Measurements from ENCODE around the gene NFKBIL1. TPM values are rescaled to one million over a fixed set of nuclear protein-coding genes. Genes with fewer than 3 reads are reported as not detected.

NFKBIL1 gene
- total RNA-seq, 1 experiment from 2014 or later = 15.1 TPM

- Histone ChIP-seq H4K8ac (replicated peaks; ENCODE audit: insufficient read length, low read depth, low read length) (no peak overlapping the region), H3K18ac (ENCODE audit: insufficient read length, low read depth, low read length) (no peak overlapping the region), H3K79me1 (ENCODE audit: insufficient read depth, low read depth, low read length, poor library complexity, severe bottlenecking) (no peaks in the 10 kb centered on the region), H2AFZ (ENCODE audit: low read length) (no peak overlapping the region), H3K23me2 (ENCODE audit: insufficient read length, low read depth, low read length, poor library complexity, severe bottlenecking) (peaks cover 2% of the 10 kb centered on the region), H3K27me3 (ENCODE audit: insufficient read depth, low read length) (no peaks in the 10 kb centered on the region), H2BK120ac (ENCODE audit: low read depth, low read length, poor library complexity, severe bottlenecking) (no peak overlapping the region), H3K9ac (ENCODE audit: extremely low read depth, insufficient read length, low read length) (no peak overlapping the region), H2BK15ac (ENCODE audit: low read depth, low read length) (no peak overlapping the region), H3K79me2 (ENCODE audit: insufficient read depth, low read length) (no peaks in the 10 kb centered on the region), H3K23ac (ENCODE audit: insufficient read length, low read depth, low read length) (no peak overlapping the region), H2AK5ac (ENCODE audit: insufficient read length, low read length) (no peak overlapping the region), H3K4me1 (ENCODE audit: insufficient read depth, low read length) (peaks cover 2% of the 10 kb centered on the region; the same call in 1 of the 2 replicates), H2BK20ac (ENCODE audit: low read depth, low read length, poor library complexity, severe bottlenecking) (no peak overlapping the region), H2BK5ac (ENCODE audit: insufficient read length, low read length) (no peak overlapping the region), H3K27ac (ENCODE audit: insufficient read length, low read depth, low read length) (no peak overlapping the region), H2BK12ac (ENCODE audit: insufficient read length, low read depth, low read length) (no peak overlapping the region), H4K91ac (ENCODE audit: insufficient read length, low read depth, low read length) (no peak overlapping the region), H4K5ac (ENCODE audit: insufficient read length, low read depth, low read length) (no peak overlapping the region), H3K4me2 (ENCODE audit: insufficient read depth, insufficient read length, low read length) (no peak overlapping the region), H3K4ac (ENCODE audit: low read depth, low read length) (no peak overlapping the region), H3K14ac (ENCODE audit: insufficient read depth, low read length) (no peak overlapping the region), H4K20me1 (ENCODE audit: control insufficient read depth, insufficient read depth, insufficient read length) (no peaks in the 10 kb centered on the region), H3K9me3 (ENCODE audit: control insufficient read depth, low read depth, low read length) (no peaks in the 10 kb centered on the region), H3T11ph (ENCODE audit: low read length) (no peak overlapping the region), H3K56ac (ENCODE audit: insufficient read length, low read depth, low read length) (no peak overlapping the region)
- Mint-ChIP-seq H3K9me3 (no peaks in the 10 kb centered on the region), H3K27me3 (ENCODE audit: low read depth) (peaks cover 15% of the 10 kb centered on the region), H3K4me3 (no peak overlapping the region), H3K27ac (no peak overlapping the region; a peak in 1 of 7 replicates), H3K36me3 (ENCODE audit: insufficient read depth in 1 of 3, low read depth in 3 of 3) (no peaks in the 10 kb centered on the region), H3K4me1 (peaks cover 14 to 25% of the 10 kb centered on the region in 2 experiments)
- DNase-seq = no peak
- no CpG with 5 or more reads among the region's 9 CpGs for WGBS (ENCODE audit: extremely low coverage, insufficient read length, low lambda C conversion rate)
- TF ChIP-seq CTCF (conservative IDR thresholded peaks at IDR 0.05) = no peak
These were observed 39.3 kb downstream of the NFKBIL1 start for GRCh38 chr6:31586599-31587281.

All from H9 (cell line).